ENCODE data around the gene ATRX.
"Not testable (repeated sequence)": the region's sequence is repeated elsewhere in the genome, so short reads cannot be mapped to it uniquely, and the experiment has no call there.

Gene ATRX

DNA sequence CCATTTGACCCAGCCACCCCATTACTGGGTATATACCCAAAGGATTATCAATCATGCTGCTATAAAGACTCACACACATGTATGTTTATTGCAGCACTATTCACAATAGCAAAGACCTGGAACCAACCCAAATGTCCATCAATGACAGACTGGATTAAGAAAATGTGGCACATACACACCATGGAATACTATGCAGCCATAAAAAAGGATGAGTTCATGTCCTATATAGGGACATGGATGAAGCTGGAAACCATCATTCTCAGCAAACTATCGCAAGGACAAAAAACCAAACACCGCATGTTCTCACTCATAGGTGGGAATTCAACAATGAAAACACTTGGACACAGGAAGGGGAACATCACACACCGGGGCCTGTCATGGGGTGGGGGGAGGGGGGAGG, 59.9 kb downstream of the ATRX start:
- DNase-seq, result not testable (repeated sequence)

DNA sequence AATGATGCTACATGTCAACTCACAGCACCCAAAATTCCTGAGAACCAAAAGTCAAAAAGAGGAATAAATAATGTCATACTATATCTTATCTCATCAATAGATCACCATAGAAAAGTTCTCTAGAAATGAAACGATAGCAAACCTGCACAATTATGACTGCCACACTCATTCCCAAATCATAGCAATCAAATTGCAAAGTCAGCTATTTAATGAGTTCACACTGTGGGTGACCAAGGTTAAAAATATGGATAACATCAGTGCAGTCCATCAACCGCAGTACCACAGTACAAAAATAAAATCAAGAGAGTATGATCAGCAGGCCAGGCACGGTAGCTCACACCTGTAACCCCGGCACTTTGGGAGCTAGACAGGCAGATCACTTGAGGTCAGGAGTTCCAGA, 62.3 kb downstream of the ATRX start:
- DNase-seq, result no peak

DNA sequence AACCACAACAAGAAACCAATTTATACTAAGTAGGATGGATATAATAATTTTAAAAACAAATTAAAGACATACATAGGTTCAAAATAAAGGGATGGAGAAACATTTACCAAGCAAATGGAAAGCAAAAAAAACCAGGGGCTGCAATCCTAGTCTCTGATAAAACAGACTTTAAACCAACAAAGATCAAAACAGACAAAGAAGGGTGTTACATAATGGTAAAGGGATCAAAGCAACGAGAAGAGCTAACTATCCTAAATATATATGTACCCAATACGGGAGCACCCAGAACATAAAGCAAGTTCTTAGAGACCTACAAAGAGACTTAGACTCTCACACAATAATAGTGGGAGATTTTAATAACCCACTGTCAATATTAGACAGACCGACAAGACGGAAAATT, 66.6 kb downstream of the ATRX start:
- no peak for DNase-seq

DNA sequence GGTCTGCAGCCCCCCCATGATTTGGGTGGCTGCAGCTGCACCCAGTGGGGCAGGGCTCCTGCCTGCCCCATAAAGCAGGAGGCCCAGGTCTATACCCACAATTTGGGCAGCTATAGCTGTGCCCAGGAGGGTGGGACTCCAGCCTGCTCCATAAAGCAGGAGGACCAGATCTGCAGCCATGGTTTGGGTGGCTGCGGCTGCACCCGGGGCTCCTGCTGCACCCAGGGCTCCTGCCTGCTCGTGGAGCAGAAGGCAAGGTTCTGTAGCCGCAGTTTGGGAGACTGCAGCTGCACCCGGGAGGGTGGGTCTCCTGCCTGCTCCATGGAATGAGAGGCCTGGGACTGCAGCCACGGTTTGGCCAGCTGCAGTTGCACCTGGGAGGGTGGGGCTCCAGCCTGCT, 81.1 kb downstream of the ATRX start:
- DNase-seq, result no peak

DNA sequence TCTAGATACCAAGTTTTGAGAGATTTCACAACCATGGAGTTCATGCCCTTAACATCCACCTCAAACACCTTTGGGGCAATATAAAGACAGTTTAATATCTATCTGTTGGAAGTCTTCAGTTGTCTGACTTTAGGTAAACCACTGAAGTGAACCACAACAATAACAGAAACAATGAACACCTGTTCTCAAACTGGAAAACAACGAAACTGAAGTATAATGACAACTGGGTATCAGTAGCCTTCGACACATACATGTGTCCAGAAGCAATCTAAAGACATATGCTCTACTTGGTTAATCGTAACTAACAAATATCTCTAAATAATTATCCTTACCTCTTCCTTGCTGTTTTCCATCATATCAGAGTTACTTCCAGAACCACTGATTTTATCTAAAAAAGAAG, 87.8 kb downstream of the ATRX start:
- DNase-seq, result no peak

DNA sequence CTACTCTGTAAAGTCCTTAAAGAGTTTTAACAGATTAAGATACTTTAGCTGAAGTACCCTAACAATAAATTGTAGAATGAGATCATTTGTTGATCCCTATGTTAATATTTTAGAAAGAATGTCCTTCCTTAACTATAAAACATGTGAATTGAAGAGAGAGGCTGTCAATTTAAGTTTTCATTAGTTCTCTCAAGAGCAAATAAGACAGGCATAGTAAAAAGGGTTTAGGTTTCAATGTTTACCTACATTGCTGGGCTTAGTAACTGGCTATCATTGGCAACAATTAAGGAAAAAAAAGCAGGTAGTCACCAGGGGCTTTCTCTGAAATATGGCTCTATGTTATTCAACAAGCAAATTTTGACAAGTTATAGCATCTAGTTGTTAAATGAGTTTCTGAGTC, 91.5 kb downstream of the ATRX start:
- DNase-seq, result no peak

DNA sequence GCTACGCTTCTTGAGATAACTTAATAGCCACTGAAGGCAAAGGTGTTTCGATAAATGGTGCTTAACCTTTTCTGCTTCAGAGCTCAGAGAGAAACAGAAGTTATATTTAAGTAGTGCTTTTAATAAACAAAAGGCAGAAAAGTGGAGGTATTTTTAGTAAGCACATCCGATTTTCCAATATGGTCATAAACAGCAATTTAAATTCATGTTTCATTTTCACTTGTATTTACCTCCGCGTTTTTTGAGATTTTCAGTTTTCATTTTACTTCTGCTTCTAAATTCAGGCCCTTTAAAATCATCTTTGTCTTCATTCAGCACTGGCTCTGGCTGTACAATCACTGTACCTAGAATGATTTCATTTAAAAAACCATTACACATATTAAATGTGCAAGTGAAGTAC, 92.4 kb downstream of the ATRX start:
- no peak for DNase-seq

DNA sequence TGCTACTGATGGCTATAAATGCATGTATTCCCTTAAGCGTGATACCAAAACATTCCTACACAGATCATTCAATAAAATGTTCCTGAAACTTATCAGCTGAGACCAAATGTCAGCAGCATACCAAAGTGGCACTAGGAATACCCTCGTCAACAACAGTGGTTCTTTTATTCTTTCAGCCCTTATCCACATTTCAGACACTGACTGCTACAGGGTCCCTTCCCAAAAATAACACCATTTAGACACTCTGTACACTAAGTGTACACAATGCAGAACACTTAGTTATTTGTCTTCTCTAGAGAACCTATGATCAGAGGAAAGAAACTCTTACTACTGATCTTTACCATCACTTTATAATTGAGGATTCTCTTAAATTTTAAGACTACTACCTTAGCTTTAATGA, 94.1 kb downstream of the ATRX start:
- DNase-seq, result no peak

DNA sequence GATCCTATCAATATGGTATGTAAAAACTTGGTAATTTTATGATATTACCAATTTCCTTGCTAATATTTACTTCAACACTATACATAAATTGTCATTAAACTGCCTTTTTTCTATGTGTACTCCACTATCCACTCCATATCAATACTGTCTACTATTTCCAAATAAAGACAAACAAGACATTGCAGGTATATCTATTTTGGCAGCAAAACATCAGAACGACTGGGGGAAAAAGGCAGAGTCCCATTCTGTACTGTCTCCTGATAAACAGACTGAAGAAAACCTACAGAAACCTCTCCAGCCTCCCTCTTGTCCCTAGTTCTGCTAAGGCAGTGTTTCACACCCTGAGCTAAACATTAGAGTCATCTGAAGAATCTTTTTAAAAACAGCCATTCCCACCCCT, 96.6 kb downstream of the ATRX start:
- DNase-seq, result no peak

DNA sequence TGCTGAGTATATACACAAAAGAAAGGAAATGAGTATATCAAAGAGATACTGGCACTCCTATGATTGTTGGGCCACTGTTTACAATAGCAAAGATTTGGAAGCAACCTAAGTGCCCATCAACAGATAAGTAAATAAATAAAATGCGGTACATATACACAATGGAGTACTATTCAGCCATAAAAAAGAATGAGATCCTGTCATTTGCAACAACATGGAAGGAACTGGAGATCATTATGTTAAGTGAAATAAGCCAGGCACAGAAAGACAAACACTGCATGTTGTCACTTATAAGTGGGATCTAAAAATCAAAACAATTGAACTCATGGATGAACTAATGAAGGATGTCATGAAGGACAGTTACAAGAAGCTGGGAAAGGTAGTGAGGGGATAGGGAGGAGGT, 100.3 kb downstream of the ATRX start:
- DNase-seq, result not testable (repeated sequence)

DNA sequence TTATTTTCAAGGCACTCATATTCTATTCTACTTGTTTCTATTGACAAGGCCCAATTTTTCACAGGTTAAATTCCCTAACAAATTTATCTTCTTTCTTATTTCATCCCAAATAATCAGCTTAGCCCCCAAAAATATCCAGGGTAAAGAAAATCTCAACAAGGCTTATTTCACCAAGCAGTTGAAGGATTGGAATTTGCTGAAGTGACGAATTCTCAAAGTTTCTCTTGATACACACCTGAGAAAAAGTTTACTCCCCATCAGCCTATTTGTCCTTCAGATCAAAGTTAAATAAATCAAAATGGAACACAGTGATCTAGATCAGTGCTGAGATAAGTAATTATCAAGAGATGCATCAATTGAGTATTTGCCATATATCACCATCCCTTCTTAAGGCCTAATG, 106.9 kb downstream of the ATRX start:
- no peak for DNase-seq

DNA sequence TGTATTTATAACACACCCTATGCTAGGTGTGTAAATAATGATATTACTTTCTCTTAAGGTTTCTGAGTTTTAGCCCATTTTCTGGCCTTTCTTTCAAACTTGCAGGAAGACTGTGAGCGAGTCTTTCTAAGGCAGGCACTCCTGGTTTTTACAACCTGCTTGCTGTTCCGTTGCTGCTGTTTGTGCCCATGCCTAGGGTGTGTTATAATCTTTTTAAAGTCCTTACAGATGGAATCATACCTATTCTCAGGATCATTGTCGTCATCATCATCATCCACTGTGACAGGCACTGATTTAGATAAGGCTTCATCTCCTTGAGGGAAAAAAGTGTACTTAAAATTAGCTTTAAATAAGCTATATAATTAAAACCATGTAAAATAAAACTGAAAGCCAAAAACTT, 110.0 kb downstream of the ATRX start:
- no peak for DNase-seq

DNA sequence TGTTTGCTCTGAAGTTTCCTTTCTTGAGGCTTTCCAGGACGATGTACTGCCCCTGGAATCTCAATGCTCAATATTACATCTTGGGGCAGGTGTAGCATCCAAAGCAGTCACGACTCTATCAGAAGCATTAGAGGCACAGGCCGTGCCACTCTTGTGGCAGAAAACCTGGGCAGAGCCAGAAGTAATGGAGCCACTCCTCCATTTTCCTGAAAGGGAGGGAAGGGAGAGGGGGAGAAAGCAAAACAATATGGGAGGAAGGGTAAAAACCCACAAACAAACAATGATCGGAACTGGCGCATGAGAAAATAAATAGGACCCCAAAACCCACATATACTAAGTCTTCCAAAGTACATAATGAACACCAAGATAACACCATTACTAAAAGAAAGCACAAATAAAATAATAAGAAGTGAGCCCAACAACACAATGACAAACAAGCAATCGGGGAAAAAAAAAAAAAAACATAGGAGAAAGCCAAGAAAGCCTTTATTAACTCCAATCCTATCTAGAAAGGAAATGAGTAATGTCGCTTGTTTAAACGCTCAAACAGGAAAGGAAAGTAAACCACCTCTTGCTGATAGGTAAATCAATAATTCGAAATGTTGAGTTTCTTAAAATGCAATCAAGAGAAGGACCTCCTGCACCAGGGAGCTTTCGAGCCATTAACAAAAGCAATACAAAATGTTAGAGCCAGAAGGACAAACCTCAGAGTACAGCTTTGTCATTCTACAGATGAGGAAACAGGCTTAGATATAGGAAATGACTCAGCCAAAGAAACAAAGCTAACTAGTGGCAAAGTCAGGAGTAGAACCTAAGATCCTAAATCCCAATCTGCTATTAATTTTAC, 117.4 kb downstream of the ATRX start:
- DNase-seq, result no peak

DNA sequence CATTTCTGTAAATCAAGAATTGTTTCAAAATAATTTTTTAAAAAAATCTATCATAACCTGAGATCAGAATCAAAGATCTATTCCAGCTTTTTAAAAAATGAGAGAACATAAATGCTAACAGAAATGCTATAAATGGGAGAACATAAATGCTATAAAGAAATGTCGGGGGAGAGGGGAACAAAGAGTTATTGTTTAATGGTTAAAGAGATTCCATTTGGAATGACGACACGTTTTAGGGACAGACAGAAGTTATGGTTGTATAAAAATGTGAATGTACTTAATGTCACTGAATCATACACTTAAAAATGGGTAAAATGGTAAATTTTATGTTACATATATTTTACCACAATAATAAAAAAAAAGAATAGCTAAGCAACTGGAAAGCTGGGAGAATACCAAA, 127.1 kb downstream of the ATRX start:
- no peak for DNase-seq

DNA sequence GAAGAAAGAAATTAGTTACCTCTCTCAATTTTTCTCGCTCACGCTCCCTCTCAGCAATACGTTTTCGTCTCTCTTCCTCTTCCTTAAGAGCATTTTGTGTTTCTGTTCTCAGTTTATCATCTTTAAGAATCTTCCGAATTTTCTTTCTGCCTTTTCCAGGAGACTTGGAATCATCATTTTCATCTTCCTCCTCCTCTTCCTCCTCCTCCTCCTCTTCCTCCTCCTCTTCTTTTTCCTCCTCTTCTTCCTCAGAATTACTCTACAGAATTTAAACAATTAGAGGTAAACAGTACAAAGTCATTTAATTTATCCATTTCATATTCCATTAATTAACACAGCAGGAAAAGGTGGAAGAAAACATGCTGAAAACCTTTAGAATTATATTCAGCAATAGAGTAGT, 133.9 kb downstream of the ATRX start:
- DNase-seq, result no peak

DNA sequence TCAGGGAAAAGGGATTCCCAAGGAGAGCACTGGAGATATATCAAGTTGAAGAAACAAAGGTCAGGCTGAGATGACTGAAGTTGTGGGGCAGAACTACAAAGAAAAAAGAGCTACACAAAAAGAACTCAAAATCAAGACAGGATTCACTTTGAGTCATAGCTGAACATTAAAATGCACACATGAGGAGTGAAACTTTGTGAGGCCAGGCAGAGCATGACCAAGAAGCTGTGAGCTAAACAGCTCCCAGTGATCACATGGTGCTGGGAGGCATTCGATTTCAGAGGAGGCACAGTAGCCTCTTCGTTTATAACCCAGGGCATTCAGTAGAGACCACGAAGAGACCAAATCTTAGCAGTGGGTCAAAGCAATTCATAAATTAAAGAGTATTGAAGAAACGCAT, 145.3 kb downstream of the ATRX start:
- DNase-seq, result no peak

DNA sequence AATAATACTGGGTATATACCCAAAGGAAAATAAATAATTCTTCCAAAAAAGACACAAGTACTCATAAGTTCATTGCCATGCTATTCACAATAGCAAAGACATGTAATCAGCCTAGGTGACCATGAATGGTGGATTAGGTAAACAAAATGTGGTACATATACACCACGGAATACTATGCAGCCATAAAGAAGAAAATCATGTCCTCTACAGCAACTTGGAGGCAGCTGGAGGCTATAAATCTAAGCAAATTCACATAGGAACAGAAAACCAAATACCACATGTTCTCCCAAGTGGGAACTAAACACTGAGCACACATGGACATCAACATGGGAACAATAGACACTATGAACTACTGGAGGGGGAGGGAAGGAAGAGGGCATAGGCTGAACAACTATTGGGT, 146.2 kb downstream of the ATRX start:
- DNase-seq, result no peak

DNA sequence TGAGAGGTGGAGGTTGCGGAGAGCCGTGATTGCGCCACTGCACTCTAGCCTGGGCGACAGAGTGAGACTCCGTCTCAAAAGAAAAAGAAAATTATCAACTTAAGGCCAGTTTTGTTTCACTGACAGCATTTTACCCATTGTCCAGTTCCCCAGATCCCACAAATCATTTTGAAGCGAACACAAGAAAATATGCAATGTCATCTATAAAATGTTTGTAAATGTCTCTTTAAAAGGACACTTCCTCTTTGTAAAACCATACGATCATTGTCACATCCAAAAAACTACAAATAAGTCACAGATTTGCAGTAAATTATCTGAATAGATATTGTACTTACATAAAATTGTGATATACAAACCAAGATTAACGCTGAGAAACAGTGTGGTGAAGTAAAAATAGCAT, 147.6 kb downstream of the ATRX start:
- DNase-seq, result no peak

DNA sequence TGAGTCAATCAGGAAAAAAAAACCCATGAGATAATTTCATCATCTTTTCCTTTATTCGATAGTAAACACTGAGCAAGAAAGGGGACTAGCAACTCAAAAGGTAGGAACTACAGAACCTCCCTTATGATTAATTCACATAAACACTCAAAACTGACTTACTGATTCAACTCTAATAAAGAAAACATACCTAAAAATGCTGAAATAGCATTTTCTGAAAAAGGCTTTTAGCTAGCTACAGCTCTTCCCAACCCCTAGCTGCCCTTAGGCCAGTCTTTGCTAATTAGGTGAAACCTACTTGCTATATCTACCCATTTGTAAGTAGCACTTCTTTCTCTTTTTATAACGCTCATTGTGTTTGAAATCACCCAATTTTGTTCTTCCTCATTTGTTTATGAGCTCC, 150.6 kb downstream of the ATRX start:
- no peak for DNase-seq

DNA sequence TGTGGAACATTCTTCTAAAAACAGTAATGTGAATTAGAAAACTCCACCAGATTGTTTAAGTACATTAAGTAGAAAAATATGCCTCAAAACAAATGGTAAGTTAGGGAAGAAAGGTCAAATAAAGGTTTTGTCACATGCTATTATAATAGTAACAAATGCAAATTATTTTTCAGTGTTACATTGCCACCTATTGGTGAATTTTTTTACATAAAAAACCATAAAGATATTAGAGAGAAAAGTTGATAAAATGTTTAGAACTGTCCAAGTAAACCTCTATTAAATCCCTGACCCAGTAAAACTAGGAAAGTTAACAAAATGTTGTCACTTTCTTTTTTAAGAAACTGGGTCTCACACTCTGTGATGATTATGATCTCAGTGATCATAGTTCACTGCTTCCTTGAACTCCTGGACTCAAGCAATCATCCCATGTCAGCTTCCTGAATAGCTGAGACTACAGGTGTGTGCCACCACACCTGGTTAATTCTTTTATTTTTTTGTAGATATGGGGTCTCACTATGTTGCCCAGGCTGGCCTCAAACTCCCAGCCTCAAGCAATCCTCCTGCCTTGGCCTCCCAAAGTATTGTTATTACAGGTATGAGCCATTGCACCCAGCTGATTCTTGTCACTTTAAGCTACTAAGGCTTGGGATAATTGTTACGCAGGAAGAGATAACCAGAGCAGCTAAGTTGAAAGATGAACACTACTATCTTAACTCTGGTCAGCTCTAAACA, 157.6 kb downstream of the ATRX start:
- no peak for DNase-seq

DNA sequence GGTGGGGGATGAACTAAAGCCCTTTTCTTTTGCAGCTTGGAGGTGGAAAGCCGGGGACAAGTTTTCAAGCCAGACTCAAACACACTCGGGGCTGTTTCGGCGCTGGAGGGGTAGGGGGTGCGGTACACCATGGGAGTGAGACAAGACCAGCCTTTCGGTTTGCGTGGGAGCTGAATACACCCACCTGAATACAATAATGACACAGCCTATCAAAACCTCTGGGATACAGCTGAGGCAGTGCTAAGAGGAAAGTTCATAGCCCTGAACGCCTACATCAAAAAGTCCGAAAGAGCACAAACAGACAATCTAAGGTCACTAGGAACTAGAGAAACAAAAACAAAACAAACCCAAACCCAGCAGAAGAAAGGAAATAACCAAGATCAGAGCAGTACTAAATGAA, 163.3 kb downstream of the ATRX start:
- DNase-seq, result no peak

DNA sequence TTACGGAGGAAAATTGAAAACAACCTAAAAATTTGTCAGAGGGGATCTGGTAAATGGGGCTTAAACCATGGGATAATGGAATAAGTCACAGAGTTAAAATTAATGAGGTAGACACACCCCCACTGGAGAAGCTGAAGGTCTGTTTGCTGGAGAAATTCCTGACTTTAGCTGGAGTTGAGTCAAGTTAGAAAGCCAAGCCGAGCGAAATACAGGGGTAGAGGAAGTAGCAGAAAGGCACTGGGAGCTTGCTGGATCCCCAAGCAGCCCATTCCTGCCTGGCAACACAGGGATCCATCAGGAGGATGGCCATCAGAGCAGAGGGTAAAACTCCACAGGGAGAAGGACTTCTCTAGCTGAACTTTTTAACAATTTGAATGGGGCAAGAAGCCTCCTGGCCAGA, 163.8 kb downstream of the ATRX start:
- DNase-seq, result no peak

DNA sequence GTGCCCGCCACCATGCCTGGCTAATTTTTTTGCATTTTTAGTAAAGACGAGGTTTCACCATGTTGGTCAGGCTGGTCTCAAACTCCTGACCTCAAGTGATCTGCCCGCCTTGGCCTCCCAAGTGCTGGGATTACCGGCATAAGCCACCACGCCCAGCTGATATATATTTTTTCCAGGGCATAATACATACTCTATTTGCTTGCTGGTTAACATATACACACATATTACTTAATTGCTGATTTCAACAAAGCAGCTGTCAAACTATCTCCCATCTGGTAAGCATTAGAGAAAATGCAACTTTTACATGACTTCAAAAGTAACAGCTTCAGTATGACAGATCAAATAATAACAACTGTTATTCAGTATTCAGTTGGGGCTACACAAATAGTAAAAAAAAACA, 164.6 kb downstream of the ATRX start:
- DNase-seq, result not testable (repeated sequence)

DNA sequence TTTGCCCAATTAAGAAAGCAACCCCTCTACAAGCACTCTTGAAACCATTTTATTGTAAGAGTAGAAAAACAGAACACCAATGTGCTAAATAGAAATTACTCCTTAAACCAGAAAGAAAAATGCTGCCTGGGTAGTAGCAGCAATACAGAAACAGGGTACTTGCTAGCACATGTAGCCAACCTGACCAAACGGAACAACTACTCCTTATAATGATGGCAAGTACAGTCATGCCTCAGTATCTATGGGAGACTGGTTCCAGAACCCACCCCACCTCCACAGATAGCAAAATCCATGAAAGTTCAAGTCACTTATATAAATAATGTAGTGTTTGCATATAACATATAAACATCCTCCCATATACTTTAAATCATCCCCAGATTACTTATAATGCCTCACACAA, 168.8 kb downstream of the ATRX start:
- DNase-seq, result no peak

All from 8988T (cell line).